A673 (cell line): ENCODE results near the gene EGR1.

ENCODE experiments used
- EZH2 ChIP-seq: fragments of 200-600 bp; sonication (generic); IDR thresholded peaks from 2 replicates; pipeline ENCODE4 v1.6.1; 2017; ENCODE audit warnings: borderline replicate concordance, low read depth, mild to moderate bottlenecking, mixed read lengths, antibody characterized with exemption, low read length; ENCODE audit not compliant: poor library complexity, severe bottlenecking
- TF ChIP-seq, protein P1 (sequence below): fragments of 300-800, 200-600 bp; sonication (generic); conservative IDR thresholded peaks from 2 replicates; pipeline ENCODE4 v1.5.1; 2017; ENCODE audit warnings: low read depth, mild to moderate bottlenecking, antibody characterized with exemption, low read length, moderate library complexity, mixed read lengths

DNA sequence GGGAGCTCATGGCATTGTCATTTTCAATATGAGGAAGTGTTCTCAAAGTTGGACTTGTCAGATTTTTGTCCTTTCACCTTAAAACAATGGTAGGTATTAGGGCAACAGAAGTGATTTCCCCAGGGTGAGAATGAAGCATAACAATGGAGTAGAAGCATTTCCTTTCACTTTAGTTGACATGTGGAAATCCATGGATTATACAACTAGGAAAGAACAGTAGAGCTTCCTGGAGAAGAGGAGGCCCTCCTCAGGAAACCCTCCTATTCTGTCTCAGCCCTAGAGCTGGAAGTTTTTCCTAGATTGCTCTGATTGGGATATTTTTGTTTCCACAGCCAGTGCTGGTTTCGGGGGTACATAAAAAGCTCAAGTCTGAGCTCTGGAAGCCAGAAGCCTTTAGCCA lies 40.2 kb upstream of the EGR1 start:
- TF ChIP-seq, protein P1, sequence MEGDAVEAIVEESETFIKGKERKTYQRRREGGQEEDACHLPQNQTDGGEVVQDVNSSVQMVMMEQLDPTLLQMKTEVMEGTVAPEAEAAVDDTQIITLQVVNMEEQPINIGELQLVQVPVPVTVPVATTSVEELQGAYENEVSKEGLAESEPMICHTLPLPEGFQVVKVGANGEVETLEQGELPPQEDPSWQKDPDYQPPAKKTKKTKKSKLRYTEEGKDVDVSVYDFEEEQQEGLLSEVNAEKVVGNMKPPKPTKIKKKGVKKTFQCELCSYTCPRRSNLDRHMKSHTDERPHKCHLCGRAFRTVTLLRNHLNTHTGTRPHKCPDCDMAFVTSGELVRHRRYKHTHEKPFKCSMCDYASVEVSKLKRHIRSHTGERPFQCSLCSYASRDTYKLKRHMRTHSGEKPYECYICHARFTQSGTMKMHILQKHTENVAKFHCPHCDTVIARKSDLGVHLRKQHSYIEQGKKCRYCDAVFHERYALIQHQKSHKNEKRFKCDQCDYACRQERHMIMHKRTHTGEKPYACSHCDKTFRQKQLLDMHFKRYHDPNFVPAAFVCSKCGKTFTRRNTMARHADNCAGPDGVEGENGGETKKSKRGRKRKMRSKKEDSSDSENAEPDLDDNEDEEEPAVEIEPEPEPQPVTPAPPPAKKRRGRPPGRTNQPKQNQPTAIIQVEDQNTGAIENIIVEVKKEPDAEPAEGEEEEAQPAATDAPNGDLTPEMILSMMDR, result no peak
- no peak for TF ChIP-seq EZH2
